DOHH2 (cell line): Measurements from ENCODE around the gene CELA2B.

Experiments used
- EZH2phosphoT487 ChIP-seq: fragments of 200-600 bp; sonication (generic); IDR thresholded peaks from 2 replicates; pipeline ENCODE4 v1.6.1; 2017; ENCODE audit warnings: borderline replicate concordance, mild to moderate bottlenecking, antibody characterized with exemption, low read length, moderate library complexity, mixed read lengths
- TF ChIP-seq, protein P1 (sequence below): fragments of 200-600 bp; sonication (generic); IDR thresholded peaks from one replicate; pipeline ENCODE4 v1.5.1; 2014; ENCODE audit warnings: antibody characterized with exemption, mild to moderate bottlenecking, low read depth, low read length; ENCODE audit not compliant: poor library complexity, severe bottlenecking

DNA sequence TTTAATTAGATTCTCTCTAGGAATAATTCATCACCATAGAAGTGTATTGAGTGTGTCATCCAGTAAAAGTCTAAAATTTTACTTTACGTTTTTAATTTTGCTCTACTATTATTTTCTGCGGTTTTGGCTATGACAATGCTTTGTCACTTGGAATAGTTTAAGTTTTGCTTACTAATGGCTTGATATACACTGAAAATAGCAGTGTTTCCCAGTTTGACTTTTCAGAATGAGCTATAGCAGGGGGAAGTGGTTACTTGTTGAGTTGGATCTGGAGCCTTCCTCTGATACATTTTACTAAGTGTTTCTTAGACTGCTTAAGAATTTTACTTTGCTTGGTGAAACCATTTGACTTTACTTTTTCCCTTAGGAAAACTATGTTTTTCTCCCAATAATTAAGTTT, 55.8 kb downstream of the CELA2B start:
- no peak for TF ChIP-seq EZH2phosphoT487
- TF ChIP-seq, protein P1, sequence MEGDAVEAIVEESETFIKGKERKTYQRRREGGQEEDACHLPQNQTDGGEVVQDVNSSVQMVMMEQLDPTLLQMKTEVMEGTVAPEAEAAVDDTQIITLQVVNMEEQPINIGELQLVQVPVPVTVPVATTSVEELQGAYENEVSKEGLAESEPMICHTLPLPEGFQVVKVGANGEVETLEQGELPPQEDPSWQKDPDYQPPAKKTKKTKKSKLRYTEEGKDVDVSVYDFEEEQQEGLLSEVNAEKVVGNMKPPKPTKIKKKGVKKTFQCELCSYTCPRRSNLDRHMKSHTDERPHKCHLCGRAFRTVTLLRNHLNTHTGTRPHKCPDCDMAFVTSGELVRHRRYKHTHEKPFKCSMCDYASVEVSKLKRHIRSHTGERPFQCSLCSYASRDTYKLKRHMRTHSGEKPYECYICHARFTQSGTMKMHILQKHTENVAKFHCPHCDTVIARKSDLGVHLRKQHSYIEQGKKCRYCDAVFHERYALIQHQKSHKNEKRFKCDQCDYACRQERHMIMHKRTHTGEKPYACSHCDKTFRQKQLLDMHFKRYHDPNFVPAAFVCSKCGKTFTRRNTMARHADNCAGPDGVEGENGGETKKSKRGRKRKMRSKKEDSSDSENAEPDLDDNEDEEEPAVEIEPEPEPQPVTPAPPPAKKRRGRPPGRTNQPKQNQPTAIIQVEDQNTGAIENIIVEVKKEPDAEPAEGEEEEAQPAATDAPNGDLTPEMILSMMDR = no peak
